NT2/D1 (cell line): ENCODE data around the gene PRAME.

ENCODE experiments used
- YY1 ChIP-seq: IDR thresholded peaks from 2 replicates; pipeline ENCODE4 v1.6.1; 2011; ENCODE audit not compliant: insufficient read length, insufficient read depth
- ZNF274 ChIP-seq: IDR thresholded peaks from 2 replicates; pipeline ENCODE4 v1.6.1; 2011; ENCODE audit warnings: mild to moderate bottlenecking, low read depth, low read length

DNA sequence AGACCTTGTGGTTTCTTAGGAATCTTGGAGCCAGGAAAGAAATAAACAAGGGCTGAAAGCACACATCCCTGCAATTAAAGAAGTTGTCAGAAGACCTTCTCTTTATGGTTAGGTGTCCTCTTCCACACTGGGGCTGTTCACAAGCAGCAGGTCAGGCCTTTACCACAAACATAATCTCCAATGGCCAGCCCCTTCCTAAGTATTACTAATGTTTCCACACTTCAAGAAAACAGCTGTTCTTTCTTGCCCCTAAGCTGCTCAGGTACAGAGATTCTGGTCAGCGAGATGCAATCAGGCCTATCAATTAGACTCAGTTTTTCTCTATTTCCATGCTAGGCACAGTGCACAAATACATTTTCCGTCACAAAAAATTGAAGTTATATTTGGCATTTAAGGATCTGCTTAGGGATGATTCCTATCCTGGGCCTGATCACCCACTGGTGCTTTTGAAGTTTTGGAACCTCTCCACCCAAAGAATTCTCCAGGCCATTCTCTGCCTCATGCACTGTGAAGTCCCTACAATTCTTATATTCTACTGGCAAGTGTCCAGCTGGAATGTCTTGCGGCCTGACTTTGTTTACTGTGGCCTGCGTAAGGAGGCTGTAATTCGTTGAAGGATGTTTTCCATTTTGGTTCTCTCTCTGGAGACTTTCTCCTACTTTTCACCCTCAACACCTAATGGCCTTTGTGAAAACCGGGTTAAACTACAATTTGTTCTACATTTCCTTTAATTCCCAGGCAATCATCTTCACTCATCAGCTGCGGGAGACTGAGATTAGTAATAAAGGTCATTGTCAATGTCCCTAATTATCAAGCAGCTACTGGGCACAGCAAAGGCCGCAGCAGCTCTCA is 5.1 kb downstream of the PRAME start:
- TF ChIP-seq YY1, result no peak
- TF ChIP-seq ZNF274, result no peak
